Prostate gland (tissue), 2 donors: ENCODE results near the gene IL7R.

Experiments
- CTCF ChIP-seq, 4 experiments: fragments of 200-600 bp in 2 of 4; fragments of 450-650 bp in 2 of 4; sonication (generic) in 2 of 4; IDR thresholded peaks; 1 replicate in 3 of 4; 2 replicates in 1 of 4; pipeline ENCODE4 v1.5.1; 2016 to 2019; ENCODE audit warnings: antibody characterized with exemption in 4 of 4, mild to moderate bottlenecking in 2 of 4, moderate library complexity in 2 of 4
- POLR2A ChIP-seq: fragments of 450-650 bp; IDR thresholded peaks from one replicate; pipeline ENCODE4 v1.6.1; 2016; ENCODE audit warnings: antibody characterized with exemption, mild to moderate bottlenecking

GRCh38 chr5:35815089-35815936, 41.4 kb upstream of the IL7R start:
- TF ChIP-seq CTCF (IDR thresholded peaks at IDR 0.05) (no peak), POLR2A (no peak)
